Measurements from ENCODE around the gene LRRTM1.

DNA sequence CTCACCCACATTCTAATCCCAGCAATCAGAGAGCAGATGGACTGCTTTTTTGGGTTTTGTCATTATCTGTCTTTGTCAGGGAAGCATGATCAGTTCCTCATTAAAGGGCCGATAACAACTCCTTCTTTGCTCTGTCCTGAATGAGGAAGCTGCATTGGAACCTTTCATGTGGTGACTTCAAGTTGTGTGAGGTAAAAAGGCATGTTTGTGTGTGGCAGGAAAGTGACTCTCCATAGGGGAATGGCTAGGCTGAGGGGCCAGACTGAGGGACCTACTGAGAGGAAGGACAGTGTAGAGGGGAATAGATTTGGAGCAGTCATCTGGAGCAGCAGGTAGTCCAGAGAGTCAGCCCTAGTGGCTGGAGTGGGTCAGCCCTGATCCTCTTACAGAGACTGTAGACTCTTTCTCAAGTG is 23.6 kb upstream of the LRRTM1 start:
- TF ChIP-seq EZH2 (IDR thresholded peaks at IDR 0.05; ENCODE audit: borderline replicate concordance, insufficient read depth, low read length, poor library complexity, severe bottlenecking): no peak
- TF ChIP-seq CTCF (IDR thresholded peaks at IDR 0.05; ENCODE audit: poor library complexity, severe bottlenecking): no peak
- TF ChIP-seq MXI1 (conservative IDR thresholded peaks at IDR 0.05; ENCODE audit: poor library complexity, severe bottlenecking): no peak
- no peak for TF ChIP-seq POLR2AphosphoS5 (IDR thresholded peaks at IDR 0.05)
- no peak for TF ChIP-seq REST (IDR thresholded peaks at IDR 0.05; ENCODE audit: borderline replicate concordance)
- TF ChIP-seq TAF1 (IDR thresholded peaks at IDR 0.05; ENCODE audit: low read depth): no peak
- no peak for TF ChIP-seq RAD21 (conservative IDR thresholded peaks at IDR 0.05)
- no peak for TF ChIP-seq SMC3 (conservative IDR thresholded peaks at IDR 0.05; ENCODE audit: poor library complexity)
